Rectal smooth muscle tissue (tissue), 1 donor: ENCODE data around the gene SLC6A20.

ENCODE experiments used
- H3K27ac ChIP-seq: one replicate; pipeline ENCODE4 v1.7.0; 2013; ENCODE audit warnings: low read depth, low read length, inconsistent platforms
- H3K27me3 ChIP-seq: one replicate; pipeline ENCODE4 v1.7.0; 2013; ENCODE audit warnings: low read length; ENCODE audit not compliant: control insufficient read depth, insufficient read depth
- H3K36me3 ChIP-seq: one replicate; pipeline ENCODE4 v1.7.0; 2013; ENCODE audit warnings: low read length; ENCODE audit not compliant: control insufficient read depth, insufficient read depth
- H3K4me1 ChIP-seq: one replicate; pipeline ENCODE4 v1.7.0; 2013; ENCODE audit warnings: low read length; ENCODE audit not compliant: control insufficient read depth, insufficient read depth
- H3K4me3 ChIP-seq: one replicate; pipeline ENCODE4 v1.7.0; 2013; ENCODE audit warnings: low read length
- H3K9ac ChIP-seq: one replicate; pipeline ENCODE4 v1.7.0; 2013; ENCODE audit warnings: low read length

SLC6A20 gene

GRCh38 chr3:45782381-45782780 lies 14.0 kb downstream of the SLC6A20 start:
- H3K27ac ChIP-seq = no peak overlapping the region
- H3K27me3 ChIP-seq = no peaks in the 10 kb centered on the region
- H3K9ac ChIP-seq = no peak overlapping the region
- no peaks in the 10 kb centered on the region for H3K36me3 ChIP-seq
- no peaks in the 10 kb centered on the region for H3K4me1 ChIP-seq
- no peak overlapping the region for H3K4me3 ChIP-seq

- H3K36me3 ChIP-seq = no peaks in the 10 kb centered on the region
- H3K27ac ChIP-seq = no peak overlapping the region
Observed at GRCh38 chr3:45781841-45782240, 14.5 kb downstream of the SLC6A20 start.

GRCh38 chr3:45781271-45781670 lies 15.1 kb downstream of the SLC6A20 start:
- no peaks in the 10 kb centered on the region for H3K36me3 ChIP-seq
- no peak overlapping the region for H3K27ac ChIP-seq
- H3K27me3 ChIP-seq = no peaks in the 10 kb centered on the region
- H3K9ac ChIP-seq = no peak overlapping the region
- no peak overlapping the region for H3K4me3 ChIP-seq
- no peaks in the 10 kb centered on the region for H3K4me1 ChIP-seq

More at GRCh38 chr3:45781841-45782240, 14.5 kb downstream of the SLC6A20 start:
- H3K4me1 ChIP-seq = no peaks in the 10 kb centered on the region
- no peak overlapping the region for H3K9ac ChIP-seq
- no peaks in the 10 kb centered on the region for H3K27me3 ChIP-seq
- H3K4me3 ChIP-seq = no peak overlapping the region

GRCh38 chr3:45779746-45780735 lies 16.3 kb downstream of the SLC6A20 start:
- no peak overlapping the region for H3K4me3 ChIP-seq
- no peaks in the 10 kb centered on the region for H3K4me1 ChIP-seq
- no peaks in the 10 kb centered on the region for H3K36me3 ChIP-seq
- no peak overlapping the region for H3K27ac ChIP-seq
- H3K27me3 ChIP-seq = no peaks in the 10 kb centered on the region
- H3K9ac ChIP-seq = no peak overlapping the region

- Histone ChIP-seq H3K4me1 (no peaks in the 10 kb centered on the region), H3K27me3 (no peaks in the 10 kb centered on the region), H3K4me3 (no peak overlapping the region), H3K9ac (no peak overlapping the region), H3K27ac (no peak overlapping the region), H3K36me3 (no peaks in the 10 kb centered on the region)
Observed at GRCh38 chr3:45778761-45779201, 17.6 kb downstream of the SLC6A20 start.

- Histone ChIP-seq H3K4me1 (no peaks in the 10 kb centered on the region), H3K4me3 (no peak overlapping the region), H3K27me3 (no peaks in the 10 kb centered on the region), H3K27ac (no peak overlapping the region), H3K36me3 (no peaks in the 10 kb centered on the region), H3K9ac (no peak overlapping the region)
Observed at GRCh38 chr3:45777746-45778386, 18.5 kb downstream of the SLC6A20 start.

GRCh38 chr3:45777111-45777745 lies 19.1 kb downstream of the SLC6A20 start:
- H3K27me3 ChIP-seq = no peaks in the 10 kb centered on the region
- no peak overlapping the region for H3K4me3 ChIP-seq
- H3K36me3 ChIP-seq = no peaks in the 10 kb centered on the region
- H3K9ac ChIP-seq = no peak overlapping the region
- no peaks in the 10 kb centered on the region for H3K4me1 ChIP-seq
- H3K27ac ChIP-seq = no peak overlapping the region

- Histone ChIP-seq H3K4me1 (no peaks in the 10 kb centered on the region), H3K27ac (no peak overlapping the region), H3K4me3 (no peak overlapping the region), H3K9ac (no peak overlapping the region), H3K36me3 (no peaks in the 10 kb centered on the region), H3K27me3 (no peaks in the 10 kb centered on the region)
Observed at GRCh38 chr3:45776611-45777010, 19.7 kb downstream of the SLC6A20 start.

GRCh38 chr3:45776301-45776595 lies 20.1 kb downstream of the SLC6A20 start:
- Histone ChIP-seq H3K27me3 (no peaks in the 10 kb centered on the region), H3K9ac (no peak overlapping the region), H3K36me3 (no peaks in the 10 kb centered on the region), H3K27ac (no peak overlapping the region), H3K4me1 (no peaks in the 10 kb centered on the region), H3K4me3 (no peak overlapping the region)

GRCh38 chr3:45775571-45776300 lies 20.6 kb downstream of the SLC6A20 start:
- Histone ChIP-seq H3K4me1 (no peaks in the 10 kb centered on the region), H3K4me3 (no peak overlapping the region), H3K9ac (no peak overlapping the region)

GRCh38 chr3:45774581-45775521 lies 21.5 kb downstream of the SLC6A20 start:
- H3K4me3 ChIP-seq = no peak overlapping the region
- no peak overlapping the region for H3K9ac ChIP-seq
- no peaks in the 10 kb centered on the region for H3K4me1 ChIP-seq
- H3K36me3 ChIP-seq = no peaks in the 10 kb centered on the region
- no peak overlapping the region for H3K27ac ChIP-seq
- H3K27me3 ChIP-seq = no peaks in the 10 kb centered on the region

More at GRCh38 chr3:45775571-45776300, 20.6 kb downstream of the SLC6A20 start:
- no peaks in the 10 kb centered on the region for H3K27me3 ChIP-seq
- no peak overlapping the region for H3K27ac ChIP-seq
- no peaks in the 10 kb centered on the region for H3K36me3 ChIP-seq
